Caco-2 (cell line): ENCODE measurements around the gene NUDT14. TPM values are rescaled to one million over a fixed set of nuclear protein-coding genes. Genes with fewer than 3 reads are reported as not detected.

ENCODE experiments used
- BruUV-seq: library from RNA; stranded (reverse); fragments of 400-500 nt; replicated peaks from 2 replicates; lab custom pipeline; 2021; lab: Mats Ljungman, UMichigan
- CTCF ChIA-PET: fragments of 300-600 bp; sonication (Branson Sonifier 250); formaldehyde crosslinking; loops from one replicate; lab custom pipeline; 2022; ENCODE audit warnings: antibody characterized with exemption; lab: Charles Lee
- POLR2A ChIA-PET: fragments of 300-600 bp; sonication (Branson Sonifier 250); formaldehyde crosslinking; loops from one replicate; lab custom pipeline; 2022; ENCODE audit warnings: antibody characterized with exemption; lab: Charles Lee
- DNase-seq, 2 experiments: peaks; one replicate each; pipeline versions ENCODE4 v3.0.0 to v3.0.0-alpha.2; 2020 to 2022
- H3K27me3 ChIP-seq: replicated peaks from 2 replicates; pipeline ENCODE4 v1.6.0; 2011; ENCODE audit warnings: low read length; ENCODE audit not compliant: control insufficient read depth, insufficient read depth
- H3K36me3 ChIP-seq: 2 replicates; pipeline ENCODE4 v1.5.1; 2011; ENCODE audit warnings: low read length; ENCODE audit not compliant: control insufficient read depth, insufficient read depth
- H3K4me1 ChIP-seq: fragments of 250-450 bp; sonication (Bioruptor Pico); 2 replicates; pipeline ENCODE4 v1.5.1; 2020; ENCODE audit warnings: mild to moderate bottlenecking
- H3K4me3 ChIP-seq: 2 replicates; pipeline ENCODE4 v1.5.1; 2011; ENCODE audit warnings: low read depth, mild to moderate bottlenecking, control low read depth, low read length
- H3K9me3 ChIP-seq: fragments of 250-450 bp; sonication (Bioruptor Pico); 2 replicates; pipeline ENCODE4 v1.5.1; 2020; ENCODE audit warnings: mild to moderate bottlenecking, moderate library complexity
- H3K27ac Mint-ChIP-seq: one replicate; pipeline ENCODE4 v1.8.0; 2022; ENCODE audit warnings: mixed read lengths; ENCODE audit not compliant: unreplicated experiment
- H3K27me3 Mint-ChIP-seq: one replicate; pipeline ENCODE4 v1.8.0; 2022; ENCODE audit warnings: mixed read lengths; ENCODE audit not compliant: insufficient read depth, unreplicated experiment
- H3K36me3 Mint-ChIP-seq: one replicate; pipeline ENCODE4 v1.8.0; 2022; ENCODE audit warnings: mild to moderate bottlenecking, mixed read lengths; ENCODE audit not compliant: insufficient read depth, unreplicated experiment
- H3K4me1 Mint-ChIP-seq: one replicate; pipeline ENCODE4 v1.8.0; 2022; ENCODE audit warnings: low read depth, mixed read lengths; ENCODE audit not compliant: unreplicated experiment
- H3K4me3 Mint-ChIP-seq: one replicate; pipeline ENCODE4 v1.8.0; 2022; ENCODE audit warnings: mild to moderate bottlenecking, moderate library complexity, mixed read lengths; ENCODE audit not compliant: unreplicated experiment
- H3K9me3 Mint-ChIP-seq: one replicate; pipeline ENCODE4 v1.8.0; 2022; ENCODE audit warnings: mixed read lengths; ENCODE audit not compliant: unreplicated experiment
- intact Hi-C: fragments of 100-400 bp; cut with micrococcal nuclease; formaldehyde crosslinking; loops from one replicate; pipeline ENCODE4 v1.10.0; 2022; ENCODE audit not compliant: unreplicated experiment
- total RNA-seq: library from RNA; stranded (reverse); gene quantifications from 2 replicates; pipeline ENCODE4 v1.2.3, GENCODE V29; 2022
- TF ChIP-seq, protein P1 (sequence below), 2 experiments: fragments of 200-600 bp in 1 of 2; IDR thresholded peaks; 1 replicate in 1 of 2; 2 replicates in 1 of 2; pipeline versions ENCODE4 v1.5.1 to v1.8.0; 2011 to 2022; ENCODE audit warnings: antibody characterized with exemption in 1 of 2, control low read depth in 1 of 2, inconsistent platforms in 1 of 2, low read depth in 1 of 2, low read length in 1 of 2, mild to moderate bottlenecking in 1 of 2, moderate library complexity in 1 of 2; ENCODE audit not compliant: insufficient read depth in 1 of 2, severe bottlenecking in 1 of 2, unreplicated experiment in 1 of 2

NUDT14 gene
- total RNA-seq, 1 experiment from 2014 or later: 63.4 TPM

GRCh38 chr14:105178868-105179140, 2.3 kb downstream of the NUDT14 start:
- no peaks in the 10 kb centered on the region; the same call in 1 of the 2 replicates for H3K36me3 ChIP-seq
- DNase-seq: no peak
- no peaks in the 10 kb centered on the region for H3K9me3 ChIP-seq
- H3K36me3 Mint-ChIP-seq: no peaks in the 10 kb centered on the region
- H3K4me3 ChIP-seq: no peak overlapping the region; the same call in 1 of the 2 replicates
- intact Hi-C loops: no loop called here
- TF ChIP-seq, protein P1, sequence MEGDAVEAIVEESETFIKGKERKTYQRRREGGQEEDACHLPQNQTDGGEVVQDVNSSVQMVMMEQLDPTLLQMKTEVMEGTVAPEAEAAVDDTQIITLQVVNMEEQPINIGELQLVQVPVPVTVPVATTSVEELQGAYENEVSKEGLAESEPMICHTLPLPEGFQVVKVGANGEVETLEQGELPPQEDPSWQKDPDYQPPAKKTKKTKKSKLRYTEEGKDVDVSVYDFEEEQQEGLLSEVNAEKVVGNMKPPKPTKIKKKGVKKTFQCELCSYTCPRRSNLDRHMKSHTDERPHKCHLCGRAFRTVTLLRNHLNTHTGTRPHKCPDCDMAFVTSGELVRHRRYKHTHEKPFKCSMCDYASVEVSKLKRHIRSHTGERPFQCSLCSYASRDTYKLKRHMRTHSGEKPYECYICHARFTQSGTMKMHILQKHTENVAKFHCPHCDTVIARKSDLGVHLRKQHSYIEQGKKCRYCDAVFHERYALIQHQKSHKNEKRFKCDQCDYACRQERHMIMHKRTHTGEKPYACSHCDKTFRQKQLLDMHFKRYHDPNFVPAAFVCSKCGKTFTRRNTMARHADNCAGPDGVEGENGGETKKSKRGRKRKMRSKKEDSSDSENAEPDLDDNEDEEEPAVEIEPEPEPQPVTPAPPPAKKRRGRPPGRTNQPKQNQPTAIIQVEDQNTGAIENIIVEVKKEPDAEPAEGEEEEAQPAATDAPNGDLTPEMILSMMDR (IDR thresholded peaks at IDR 0.05; ENCODE audit: insufficient read depth in 1 of 2, low read depth in 1 of 2, low read length in 1 of 2, severe bottlenecking in 1 of 2, unreplicated experiment in 1 of 2): no peak
- H3K27me3 Mint-ChIP-seq: peaks cover 3% of the 10 kb centered on the region
- H3K4me1 ChIP-seq: peaks cover 9% of the 10 kb centered on the region; the same call in 1 of the 2 replicates
- H3K4me1 Mint-ChIP-seq: no peaks in the 10 kb centered on the region
- no peak overlapping the region for H3K27ac Mint-ChIP-seq
- BruUV-seq: no TSS peak
- POLR2A ChIA-PET: no interaction called here
- CTCF ChIA-PET: no interaction called here
- no peaks in the 10 kb centered on the region for H3K27me3 ChIP-seq
- H3K4me3 Mint-ChIP-seq: peak overlapping the region; percentile 29
- no peaks in the 10 kb centered on the region for H3K9me3 Mint-ChIP-seq

GRCh38 chr14:105178069-105178867, 2.8 kb downstream of the NUDT14 start:
- Mint-ChIP-seq H3K4me1 (no peaks in the 10 kb centered on the region), H3K4me3 (peak overlapping the region; percentile 29), H3K27ac (no peak overlapping the region), H3K9me3 (no peaks in the 10 kb centered on the region), H3K27me3 (no peaks in the 10 kb centered on the region), H3K36me3 (no peaks in the 10 kb centered on the region)
- TF ChIP-seq, protein P1 (IDR thresholded peaks at IDR 0.05; ENCODE audit: insufficient read depth in 1 of 2, low read depth in 1 of 2, low read length in 1 of 2, severe bottlenecking in 1 of 2, unreplicated experiment in 1 of 2): no peak
- POLR2A ChIA-PET: no interaction called here
- intact Hi-C loops: no loop called here
- Histone ChIP-seq H3K4me1 (peaks cover 9% of the 10 kb centered on the region; the same call in 1 of the 2 replicates), H3K9me3 (no peaks in the 10 kb centered on the region), H3K36me3 (no peaks in the 10 kb centered on the region; the same call in 1 of the 2 replicates), H3K4me3 (no peak overlapping the region; the same call in 1 of the 2 replicates), H3K27me3 (no peaks in the 10 kb centered on the region)
- BruUV-seq: no TSS peak
- CTCF ChIA-PET: no interaction called here
- no peak for DNase-seq

DNA sequence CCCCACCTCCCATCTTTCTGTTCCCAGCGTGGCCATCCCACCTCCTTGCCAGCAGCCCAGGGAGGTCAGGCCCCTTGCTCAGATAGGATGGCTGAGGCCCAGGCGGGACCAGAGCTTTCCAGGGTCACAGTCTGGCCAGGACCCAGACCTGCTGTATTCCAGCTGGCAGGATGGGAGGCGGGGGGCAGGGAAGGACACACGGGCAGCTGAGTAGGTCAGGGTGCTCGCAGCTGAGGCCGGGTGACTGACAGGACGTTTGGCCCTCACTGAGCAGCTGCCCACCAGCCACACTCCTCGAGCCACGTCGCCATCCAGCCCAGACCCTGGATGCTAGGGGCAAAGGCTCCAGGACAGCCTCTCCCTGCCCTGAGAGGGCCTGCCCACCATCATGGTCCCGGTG, 4.0 kb downstream of the NUDT14 start:
- H3K27me3 ChIP-seq: no peaks in the 10 kb centered on the region
- H3K4me3 ChIP-seq: no peak overlapping the region
- no peaks in the 10 kb centered on the region for H3K27me3 Mint-ChIP-seq
- no peak overlapping the region for H3K4me3 Mint-ChIP-seq
- ChIA-PET CTCF (no interaction called here), POLR2A (interaction anchor here (0.6 kb wide), 1 partner anchor 235 kb away, joined by 9 read pairs; no protein-coding TSS in a partner anchor)
- no peaks in the 10 kb centered on the region for H3K36me3 Mint-ChIP-seq
- no peak overlapping the region for H3K27ac Mint-ChIP-seq
- BruUV-seq: no TSS peak
- H3K9me3 Mint-ChIP-seq: no peaks in the 10 kb centered on the region
- peaks cover 9% of the 10 kb centered on the region; the same call in 1 of the 2 replicates for H3K4me1 ChIP-seq
- no peaks in the 10 kb centered on the region; the same call in 1 of the 2 replicates for H3K36me3 ChIP-seq
- TF ChIP-seq, protein P1 (IDR thresholded peaks at IDR 0.05; ENCODE audit: insufficient read depth in 1 of 2, low read depth in 1 of 2, low read length in 1 of 2, severe bottlenecking in 1 of 2, unreplicated experiment in 1 of 2): no peak
- no peaks in the 10 kb centered on the region for H3K9me3 ChIP-seq
- no peaks in the 10 kb centered on the region for H3K4me1 Mint-ChIP-seq
- DNase-seq: no peak
- intact Hi-C loops: no loop called here
